Adrenal gland (tissue), 12 donors: ENCODE data around the gene SMAD9. TPM values are rescaled to one million over a fixed set of nuclear protein-coding genes. Genes with fewer than 3 reads are reported as not detected.

Experiments
- DNase-seq, 7 donors: peaks; one replicate each; pipeline ENCODE4 v3.0.0-alpha.2; 2019 to 2020
- H3K27ac ChIP-seq, 5 donors: fragments of 200-600 bp; sonication (generic) in 4 of 5; 1 replicate in 3 of 5; 2 replicates in 2 of 5; pipeline versions ENCODE4 v1.5.1 to v1.8.0; 2016 to 2020; ENCODE audit warnings: mild to moderate bottlenecking in 1 of 5
- H3K27me3 ChIP-seq: fragments of 200-600 bp; 2 replicates; pipeline ENCODE4 v1.8.0; 2021
- H3K36me3 ChIP-seq, 2 donors: fragments of 200-600 bp; replicated peaks in 1 of 2; 1 replicate in 1 of 2; 2 replicates in 1 of 2; pipeline versions ENCODE4 v1.5.1 to v1.8.0; 2018 to 2022
- H3K4me1 ChIP-seq, 2 donors: fragments of 200-600 bp; replicated peaks in 1 of 2; 1 replicate in 1 of 2; 2 replicates in 1 of 2; pipeline versions ENCODE4 v1.5.1 to v1.8.0; 2018 to 2021
- H3K4me3 ChIP-seq, 4 donors: fragments of 200-600 bp; sonication (generic) in 3 of 4; one replicate each; pipeline ENCODE4 v1.5.1; 2016 to 2018
- H3K9me3 ChIP-seq, 3 donors: fragments of 200-600 bp; sonication (generic) in 1 of 3; replicated peaks in 1 of 3; 1 replicate in 2 of 3; 2 replicates in 1 of 3; pipeline versions ENCODE4 v1.5.1 to v1.8.0; 2016 to 2021
- CTCF ChIP-seq, 6 experiments: fragments of 450-650 bp in 4 of 6; fragments of 200-600 bp in 2 of 6; sonication (generic) in 1 of 6; IDR thresholded peaks; 1 replicate in 5 of 6; 2 replicates in 1 of 6; pipeline versions ENCODE4 v1.5.1 to v1.8.0; 2016 to 2021; ENCODE audit warnings: antibody characterized with exemption in 6 of 6, mild to moderate bottlenecking in 2 of 6, moderate library complexity in 1 of 6
- POLR2A ChIP-seq, 2 donors: fragments of 450-650 bp; IDR thresholded peaks; one replicate each; pipeline ENCODE4 v1.6.1; 2017; ENCODE audit warnings: antibody characterized with exemption in 2 of 2, mild to moderate bottlenecking in 2 of 2, moderate library complexity in 1 of 2
- WGBS, 4 donors: extraction: QIAGEN DNeasy Blood & Tissue Kit in 2 of 4; methylation state at CpG; one replicate each; pipeline versions ENCODE4 v1.1.5 to v1.1.7; 2013 to 2017; 5-methylcytosine and 5-hydroxymethylcytosine counted together
- intact Hi-C, 2 donors: fragments of 100-400 bp; cut with DNase I; formaldehyde crosslinking; loops; one replicate each; pipeline versions ENCODE4 v1.14.1 to v1.15.0; 2022 to 2023
- polyA plus RNA-seq, 3 donors: library from polyadenylated mRNA; stranded (reverse); fragments of 200-250 nt in 2 of 3; fragments of 350-450 nt in 1 of 3; fragmentation: Illumina TruSeq in 1 of 3; extraction: RNeasy Lipid Tissue Mini Kit (QIAGEN cat#74804) in 1 of 3; gene quantifications; one replicate each; pipeline ENCODE4 v1.2.3, GENCODE V29; 2013 to 2014
- total RNA-seq, 9 donors: library from RNA; depleted of rRNA in 4 of 9; stranded (reverse); fragments of >200 nt in 4 of 9; fragments of 120-200 nt in 1 of 9; fragmentation: NEBNext Ultra II Directional in 1 of 9; extraction: Animal tissue kit (Norgen Biotek cat#: 25700) in 1 of 9; gene quantifications; one replicate each; pipeline versions ENCODE4 v1.1.0 to v1.2.4, GENCODE V29; 2013 to 2023
- donor health status: healthy with polysubstance abuse.
- donor health status: Bipolar disorder and iron deficiency.
- donor health status: DM: yes; HTN: yes; CAD: no.
- donor health status: DM: no; HTN: no; CAD: no.
- donor health status: DM: no; HTN: no; CAD: no.
- donor health status: DM: yes; HTN: yes; CAD: no.

SMAD9 gene
- total and polyA plus RNA-seq, 12 donors = 0.88 to 4.5 (median 3.1) TPM

GRCh38 chr13:36959456-36960116 lies 39.5 kb upstream of the SMAD9 start:
- Histone ChIP-seq H3K4me1 (no peaks in the 10 kb centered on the region), H3K27ac (no peak overlapping the region), H3K27me3 (no peaks in the 10 kb centered on the region), H3K4me3 (no peak overlapping the region), H3K9me3 (no peaks in the 10 kb centered on the region), H3K36me3 (peaks cover 0 to 11% of the 10 kb centered on the region in 2 donors)
- 80 to 89% (median 81%) methylated on average over 2 of the region's 2 CpGs for WGBS, 4 donors
- no peak for TF ChIP-seq POLR2A (IDR thresholded peaks at IDR 0.05)
- no peak for TF ChIP-seq CTCF (IDR thresholded peaks at IDR 0.05)
- intact Hi-C loops = no loop called here
- no peak for DNase-seq

GRCh38 chr13:36954542-36954941 lies 34.5 kb upstream of the SMAD9 start:
- no peak for TF ChIP-seq POLR2A (IDR thresholded peaks at IDR 0.05)
- TF ChIP-seq CTCF (IDR thresholded peaks at IDR 0.05) = no peak
- DNase-seq = no peak
- intact Hi-C loops = no loop called here
- no peaks in the 10 kb centered on the region for H3K9me3 ChIP-seq
- no peaks in the 10 kb centered on the region for H3K27me3 ChIP-seq
- no peaks in the 10 kb centered on the region for H3K4me1 ChIP-seq
- H3K27ac ChIP-seq = no peak overlapping the region
- no peak overlapping the region for H3K4me3 ChIP-seq
- H3K36me3 ChIP-seq = no peaks in the 10 kb centered on the region

GRCh38 chr13:36950920-36951319 lies 30.9 kb upstream of the SMAD9 start:
- 84 to 97% (median 88%) methylated on average over 2 of the region's 2 CpGs for WGBS, 4 donors
- no peak overlapping the region for H3K4me3 ChIP-seq
- no peaks in the 10 kb centered on the region for H3K4me1 ChIP-seq
- no peaks in the 10 kb centered on the region for H3K27me3 ChIP-seq
- H3K36me3 ChIP-seq = peaks cover 0 to 4% of the 10 kb centered on the region in 2 donors
- no peak for TF ChIP-seq CTCF (IDR thresholded peaks at IDR 0.05)
- DNase-seq = no peak
- H3K27ac ChIP-seq = no peak overlapping the region
- no peaks in the 10 kb centered on the region for H3K9me3 ChIP-seq
- intact Hi-C loops = no loop called here

- no peak for TF ChIP-seq POLR2A (IDR thresholded peaks at IDR 0.05)
- TF ChIP-seq CTCF (IDR thresholded peaks at IDR 0.05) = no peak
- Histone ChIP-seq H3K4me1 (no peaks in the 10 kb centered on the region), H3K4me3 (no peak overlapping the region), H3K27ac (no peak overlapping the region), H3K27me3 (no peaks in the 10 kb centered on the region), H3K9me3 (no peaks in the 10 kb centered on the region), H3K36me3 (peaks cover 0 to 4% of the 10 kb centered on the region in 2 donors)
- WGBS, 4 donors = 65 to 77% (median 68%) methylated on average over 4 of the region's 4 CpGs
- DNase-seq = no peak
- intact Hi-C loops = no loop called here
These were observed 30.3 kb upstream of the SMAD9 start for GRCh38 chr13:36950330-36950729.
